HG03442 (cell line): Measurements from ENCODE around the gene AK2.
"Not testable (repeated sequence)": the region's sequence is repeated elsewhere in the genome, so short reads cannot be mapped to it uniquely, and the experiment has no call there.

ENCODE experiments used
- ATAC-seq: cut with Tn5 transposase; IDR thresholded peaks from one replicate; pipeline ENCODE4 v1.9.1; 2021; ENCODE audit warnings: mild to moderate bottlenecking, moderate library complexity; ENCODE audit not compliant: unreplicated experiment

AK2 gene

GRCh38 chr1:33024430-33025179, 12.1 kb downstream of the AK2 start:
- not testable (repeated sequence) for ATAC-seq

- ATAC-seq: no peak
Measured at GRCh38 chr1:33022650-33023200, 14.0 kb downstream of the AK2 start.

GRCh38 chr1:33021567-33022431, 14.9 kb downstream of the AK2 start:
- ATAC-seq: no peak

GRCh38 chr1:33018112-33018511, 18.6 kb downstream of the AK2 start:
- no peak for ATAC-seq

- no peak for ATAC-seq
Measured at GRCh38 chr1:33017175-33017574, 19.5 kb downstream of the AK2 start.

- ATAC-seq: no peak
Measured at GRCh38 chr1:33015216-33015615, 21.5 kb downstream of the AK2 start.

GRCh38 chr1:33014464-33015163, 22.1 kb downstream of the AK2 start:
- ATAC-seq: no peak

- ATAC-seq: no peak
Measured at GRCh38 chr1:33013791-33014190, 22.9 kb downstream of the AK2 start.

- ATAC-seq: no peak
Measured at GRCh38 chr1:33012165-33012564, 24.5 kb downstream of the AK2 start.

GRCh38 chr1:33010932-33011731, 25.6 kb downstream of the AK2 start:
- no peak for ATAC-seq

- ATAC-seq: no peak
Measured at GRCh38 chr1:33009561-33009960, 27.1 kb downstream of the AK2 start.

- ATAC-seq: no peak
Measured at GRCh38 chr1:33008051-33008914, 28.4 kb downstream of the AK2 start.

- ATAC-seq: no peak
Measured at GRCh38 chr1:33007190-33008050, 29.3 kb downstream of the AK2 start.

- no peak for ATAC-seq
Measured at GRCh38 chr1:33005838-33006421, 30.8 kb downstream of the AK2 start.

GRCh38 chr1:33005117-33005837, 31.4 kb downstream of the AK2 start:
- no peak for ATAC-seq

- no peak for ATAC-seq
Measured at GRCh38 chr1:33004613-33005012, 32.1 kb downstream of the AK2 start.

- no peak for ATAC-seq
Measured at GRCh38 chr1:33003657-33004056, 33.0 kb downstream of the AK2 start.
